Peyer's patch (tissue), 4 donors: Measurements from ENCODE around the gene CRK.

Experiments
- CTCF ChIP-seq, 6 experiments: fragments of 450-650 bp in 4 of 6; fragments of 200-600 bp in 2 of 6; sonication (generic) in 1 of 6; IDR thresholded peaks; one replicate each; pipeline ENCODE4 v1.5.1; 2017 to 2019; ENCODE audit warnings: antibody characterized with exemption in 6 of 6, mild to moderate bottlenecking in 3 of 6, moderate library complexity in 1 of 6
- POLR2A ChIP-seq, 2 donors: fragments of 450-650 bp; IDR thresholded peaks; one replicate each; pipeline ENCODE4 v1.5.1; 2017; ENCODE audit warnings: antibody characterized with exemption in 2 of 2, mild to moderate bottlenecking in 2 of 2, moderate library complexity in 2 of 2

- TF ChIP-seq CTCF (IDR thresholded peaks at IDR 0.05) (no peak), POLR2A (IDR thresholded peaks at IDR 0.05) (no peak)
Observed at GRCh38 chr17:1481736-1482135, 25.7 kb upstream of the CRK start.
